Stimulated activated naive B cell treated with anti-CD40 and anti-IgM and Interleukin-4, amounts not matched to agents 10 μg/mL and 1 μg/mL and 100 μg/mL, for 72 hours (primary cell): Measurements from ENCODE around the gene PCCA.
"Not testable (repeated sequence)": the region's sequence is repeated elsewhere in the genome, so short reads cannot be mapped to it uniquely, and the experiment has no call there.

Experiments
- ATAC-seq, 2 donors: fragments of 150-1000 bp; cut with Tn5 transposase; replicated peaks; 2 replicates each; pipeline ENCODE4 v1.10.0; 2021; ENCODE audit warnings: moderate library complexity in 1 of 2
- DNase-seq: peaks from one replicate; pipeline ENCODE4 v3.0.0; 2021
- H3K27ac Mint-ChIP-seq: one replicate; pipeline ENCODE4 v1.8.0; 2022; ENCODE audit warnings: mild to moderate bottlenecking, mixed read lengths
- H3K27me3 Mint-ChIP-seq, 2 donors: one replicate each; pipeline ENCODE4 v1.8.0; 2022; ENCODE audit warnings: mixed read lengths in 2 of 2
- H3K36me3 Mint-ChIP-seq, 2 donors: one replicate each; pipeline ENCODE4 v1.8.0; 2022; ENCODE audit warnings: mixed read lengths in 2 of 2, mild to moderate bottlenecking in 1 of 2
- H3K4me1 Mint-ChIP-seq, 2 donors: one replicate each; pipeline ENCODE4 v1.8.0; 2022; ENCODE audit warnings: mixed read lengths in 2 of 2, mild to moderate bottlenecking in 1 of 2
- H3K4me3 Mint-ChIP-seq, 2 donors: one replicate each; pipeline ENCODE4 v1.8.0; 2022; ENCODE audit warnings: mild to moderate bottlenecking in 2 of 2, mixed read lengths in 2 of 2, moderate library complexity in 1 of 2
- H3K9me3 Mint-ChIP-seq, 2 donors: one replicate each; pipeline ENCODE4 v1.8.0; 2022; ENCODE audit warnings: mixed read lengths in 2 of 2, mild to moderate bottlenecking in 1 of 2

Gene PCCA

DNA sequence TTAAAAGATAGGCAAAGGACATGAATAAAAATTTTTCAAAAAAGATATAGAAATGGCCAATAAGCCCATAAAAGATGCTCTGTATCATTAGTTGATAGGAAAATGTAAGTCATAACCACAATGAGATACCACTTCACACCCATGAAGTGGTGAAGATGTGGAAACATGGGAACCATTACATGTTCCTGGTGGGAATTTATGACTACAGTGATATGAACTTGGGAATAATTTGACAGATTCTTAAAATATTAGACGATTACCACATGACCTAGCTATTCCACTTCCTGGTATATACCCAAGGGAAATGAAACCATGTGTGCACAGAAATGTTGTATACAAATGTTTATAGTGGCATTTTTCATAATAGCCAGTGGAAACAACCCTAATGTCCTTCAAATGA is 267.5 kb downstream of the PCCA start:
- no peaks in the 10 kb centered on the region for H3K4me1 Mint-ChIP-seq
- no peak for ATAC-seq

DNA sequence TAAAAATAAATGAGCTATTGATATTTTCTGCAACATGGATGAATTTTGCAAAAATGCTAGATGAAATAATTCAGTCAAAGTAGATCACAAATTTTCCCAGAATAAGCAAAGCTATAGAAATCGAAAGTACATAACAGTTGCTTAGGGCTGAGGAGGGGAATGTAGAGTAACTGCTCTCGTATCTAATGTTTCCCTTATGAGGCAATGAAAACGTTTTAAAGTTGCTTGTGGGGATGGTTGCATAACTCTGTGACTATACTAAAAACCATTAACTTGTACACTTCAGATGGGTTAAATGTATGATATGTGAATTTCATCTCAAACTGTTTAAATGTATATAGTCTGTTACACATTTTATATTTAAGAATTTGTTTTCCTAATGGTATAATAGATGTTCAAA is 268.0 kb downstream of the PCCA start:
- DNase-seq (no peak), ATAC-seq (no peak)
- H3K36me3 Mint-ChIP-seq = peaks cover 0 to 4% of the 10 kb centered on the region in 2 donors
- H3K4me3 Mint-ChIP-seq = no peak overlapping the region
- no peak overlapping the region for H3K27ac Mint-ChIP-seq
- no peaks in the 10 kb centered on the region for H3K4me1 Mint-ChIP-seq
- H3K27me3 Mint-ChIP-seq = no peaks in the 10 kb centered on the region
- H3K9me3 Mint-ChIP-seq = no peaks in the 10 kb centered on the region

More for the DNA sequence above, 267.5 kb downstream of the PCCA start:
- DNase-seq = no peak
- Mint-ChIP-seq H3K9me3 (no peaks in the 10 kb centered on the region), H3K27me3 (no peaks in the 10 kb centered on the region), H3K27ac (no peak overlapping the region), H3K4me3 (no peak overlapping the region), H3K36me3 (peaks cover 0 to 4% of the 10 kb centered on the region in 2 donors)

DNA sequence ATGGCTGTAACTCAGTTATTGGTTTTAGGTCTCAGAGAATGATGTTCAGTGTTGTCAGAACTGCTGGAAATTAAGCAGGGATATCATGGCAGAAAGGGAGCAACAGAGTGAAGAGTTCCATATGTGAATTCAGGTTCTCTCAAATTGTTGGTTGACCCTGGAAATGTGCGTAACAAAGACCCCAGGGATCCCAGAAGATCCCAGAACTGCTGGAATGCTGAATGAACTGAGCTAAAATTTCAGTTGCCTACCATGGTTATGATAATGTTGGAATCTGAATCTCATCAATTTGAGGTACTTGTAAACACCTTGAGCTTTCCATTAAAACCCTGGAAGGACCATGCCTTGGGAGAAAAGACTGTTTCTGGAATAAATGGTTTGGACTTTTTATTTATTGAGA is 268.9 kb downstream of the PCCA start:
- Mint-ChIP-seq H3K4me1 (no peaks in the 10 kb centered on the region), H3K9me3 (no peaks in the 10 kb centered on the region), H3K27me3 (no peaks in the 10 kb centered on the region), H3K36me3 (peaks cover 0 to 4% of the 10 kb centered on the region in 2 donors), H3K27ac (no peak overlapping the region), H3K4me3 (no peak overlapping the region)
- ATAC-seq (no peak), DNase-seq (no peak)

DNA sequence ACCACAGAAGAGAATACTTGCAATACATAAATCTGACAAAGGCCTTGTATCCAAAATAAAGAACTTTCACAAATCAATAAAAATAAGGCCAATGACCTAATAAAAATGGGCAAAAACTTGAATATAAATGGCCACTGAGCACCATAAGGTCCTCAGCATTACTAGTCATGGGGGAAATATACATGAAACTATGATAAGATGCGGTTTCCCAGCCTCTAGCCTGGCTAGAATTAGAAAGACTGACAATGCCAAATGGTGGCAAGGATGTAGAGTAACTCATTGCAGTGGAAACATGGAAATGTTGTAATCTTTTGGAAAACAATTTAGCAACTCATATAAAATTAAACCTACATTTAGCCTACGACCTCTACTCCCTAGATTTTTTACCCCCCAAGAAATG is 272.6 kb downstream of the PCCA start:
- H3K4me3 Mint-ChIP-seq = no peak overlapping the region
- no peaks in the 10 kb centered on the region for H3K4me1 Mint-ChIP-seq
- ATAC-seq (no peak), DNase-seq (no peak)
- no peak overlapping the region for H3K27ac Mint-ChIP-seq
- H3K9me3 Mint-ChIP-seq = no peaks in the 10 kb centered on the region
- no peaks in the 10 kb centered on the region for H3K27me3 Mint-ChIP-seq
- H3K36me3 Mint-ChIP-seq = peaks cover 0 to 3% of the 10 kb centered on the region in 2 donors

DNA sequence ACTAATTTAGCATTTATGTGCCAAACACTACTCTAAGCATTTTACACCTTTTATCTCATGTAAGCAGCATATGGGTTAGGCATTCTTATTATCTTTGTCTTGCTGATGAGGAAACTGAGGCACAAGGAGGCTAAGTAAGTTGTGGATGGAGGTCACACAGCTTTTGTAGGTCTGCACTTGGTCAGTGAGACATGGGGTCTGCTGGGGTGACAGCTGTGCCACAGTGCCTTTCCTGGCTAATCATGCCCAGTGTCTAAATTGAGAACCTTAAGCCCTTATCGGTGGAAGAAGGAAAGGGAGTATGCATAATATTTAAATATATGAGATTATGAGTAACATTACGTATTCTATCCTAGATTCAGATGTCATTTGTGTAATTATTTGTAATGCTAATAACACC is 273.5 kb downstream of the PCCA start:
- H3K27me3 Mint-ChIP-seq = no peaks in the 10 kb centered on the region
- H3K36me3 Mint-ChIP-seq = peaks cover 0 to 3% of the 10 kb centered on the region in 2 donors
- DNase-seq (no peak), ATAC-seq (no peak)
- H3K27ac Mint-ChIP-seq = no peak overlapping the region
- H3K4me3 Mint-ChIP-seq = no peak overlapping the region
- H3K9me3 Mint-ChIP-seq = no peaks in the 10 kb centered on the region
- no peaks in the 10 kb centered on the region for H3K4me1 Mint-ChIP-seq

DNA sequence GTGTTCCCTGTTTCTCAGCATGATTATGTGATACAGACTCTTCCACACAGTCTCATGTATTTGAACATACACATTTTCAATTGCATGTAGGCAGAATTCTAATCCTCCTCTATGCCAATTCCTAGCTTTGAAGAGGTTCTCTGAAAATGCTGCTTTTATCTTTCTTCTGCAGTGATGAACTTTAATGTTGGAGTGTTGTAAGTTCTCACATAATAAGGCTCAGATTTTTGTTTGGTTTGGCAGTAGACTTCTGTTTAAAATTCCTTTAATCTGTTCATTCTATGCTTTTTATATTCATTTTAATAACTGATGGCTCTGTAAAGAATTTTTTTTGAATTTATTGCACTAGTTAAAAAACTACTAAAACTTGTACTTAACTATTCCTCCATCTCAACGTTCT is 273.9 kb downstream of the PCCA start:
- Mint-ChIP-seq H3K36me3 (peaks cover 0 to 3% of the 10 kb centered on the region in 2 donors), H3K27me3 (no peaks in the 10 kb centered on the region), H3K9me3 (no peaks in the 10 kb centered on the region), H3K4me3 (no peak overlapping the region), H3K4me1 (no peaks in the 10 kb centered on the region), H3K27ac (no peak overlapping the region)
- ATAC-seq (no peak), DNase-seq (no peak)

DNA sequence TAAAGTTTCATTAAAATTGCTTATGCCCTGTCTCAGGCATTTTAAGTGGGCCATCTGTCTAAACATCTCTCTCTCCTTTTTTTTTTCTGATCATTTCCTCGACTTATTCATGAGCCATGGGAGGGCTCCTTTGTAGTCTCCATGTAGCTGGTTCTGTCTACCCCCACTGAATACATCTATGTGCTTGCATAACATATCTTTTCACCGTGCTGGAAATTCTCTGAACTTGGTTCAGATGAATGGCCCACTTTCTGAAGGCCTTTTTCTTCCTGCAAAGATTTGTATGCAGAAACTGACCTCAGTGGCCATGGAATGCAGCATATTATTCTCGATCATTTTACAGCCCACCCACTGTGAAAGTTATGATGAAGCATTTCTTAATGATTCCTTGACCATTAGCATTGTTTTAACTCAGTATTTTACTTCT is 274.4 kb downstream of the PCCA start:
- DNase-seq = no peak

DNA sequence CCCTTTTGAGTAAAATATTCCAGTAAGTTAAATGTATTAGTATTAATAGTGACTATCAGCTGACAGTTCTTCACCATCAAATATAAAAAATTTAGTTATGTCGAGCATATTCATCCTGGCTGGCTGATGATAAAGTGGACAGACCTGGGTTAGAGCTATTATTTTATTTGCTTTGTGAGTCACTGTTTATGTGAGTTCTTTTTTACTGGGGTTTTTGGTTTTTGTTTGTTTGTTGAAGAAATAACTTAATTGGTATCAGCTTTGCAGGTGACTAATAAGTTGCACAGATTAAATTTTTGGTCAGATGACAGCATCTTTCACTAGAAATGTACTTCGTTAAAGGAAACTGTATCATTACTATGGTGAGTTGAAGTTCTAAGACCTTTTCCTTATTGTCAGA is 275.0 kb downstream of the PCCA start:
- no peaks in the 10 kb centered on the region for H3K27me3 Mint-ChIP-seq

More for the DNA sequence above, 274.4 kb downstream of the PCCA start:
- no peak for ATAC-seq
- Mint-ChIP-seq H3K4me3 (no peak overlapping the region), H3K4me1 (no peaks in the 10 kb centered on the region), H3K27ac (no peak overlapping the region), H3K9me3 (no peaks in the 10 kb centered on the region), H3K27me3 (no peaks in the 10 kb centered on the region), H3K36me3 (peaks cover 0 to 3% of the 10 kb centered on the region in 2 donors)

DNA sequence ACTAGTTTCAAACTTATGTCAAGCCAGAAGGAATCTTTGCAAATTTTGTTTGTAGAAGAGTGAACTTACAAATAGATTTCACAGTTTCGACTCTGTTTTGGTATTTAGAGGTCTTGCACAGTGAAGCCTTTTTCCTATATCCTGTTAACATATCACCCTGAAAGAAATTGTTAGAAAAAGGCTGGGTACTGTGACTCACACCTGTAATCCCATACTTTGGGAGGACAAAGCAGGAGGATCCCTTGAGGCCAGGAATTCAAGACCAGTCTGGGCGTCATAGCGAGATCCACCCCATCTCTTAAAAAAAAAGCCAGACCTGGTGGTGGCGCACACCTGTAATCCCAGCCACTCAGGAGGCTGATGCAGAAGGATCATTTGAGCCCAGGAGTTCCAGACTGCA is 275.7 kb downstream of the PCCA start:
- Mint-ChIP-seq H3K4me1 (no peaks in the 10 kb centered on the region), H3K9me3 (no peaks in the 10 kb centered on the region), H3K27ac (no peak overlapping the region), H3K27me3 (no peaks in the 10 kb centered on the region), H3K4me3 (no peak overlapping the region), H3K36me3 (peaks cover 2 to 3% of the 10 kb centered on the region in 2 donors)
- DNase-seq (no peak), ATAC-seq (no peak)

More for the DNA sequence above, 275.0 kb downstream of the PCCA start:
- Mint-ChIP-seq H3K4me1 (no peaks in the 10 kb centered on the region), H3K36me3 (peaks cover 0 to 3% of the 10 kb centered on the region in 2 donors), H3K9me3 (no peaks in the 10 kb centered on the region), H3K27ac (no peak overlapping the region), H3K4me3 (no peak overlapping the region)
- DNase-seq = no peak
- no peak for ATAC-seq

DNA sequence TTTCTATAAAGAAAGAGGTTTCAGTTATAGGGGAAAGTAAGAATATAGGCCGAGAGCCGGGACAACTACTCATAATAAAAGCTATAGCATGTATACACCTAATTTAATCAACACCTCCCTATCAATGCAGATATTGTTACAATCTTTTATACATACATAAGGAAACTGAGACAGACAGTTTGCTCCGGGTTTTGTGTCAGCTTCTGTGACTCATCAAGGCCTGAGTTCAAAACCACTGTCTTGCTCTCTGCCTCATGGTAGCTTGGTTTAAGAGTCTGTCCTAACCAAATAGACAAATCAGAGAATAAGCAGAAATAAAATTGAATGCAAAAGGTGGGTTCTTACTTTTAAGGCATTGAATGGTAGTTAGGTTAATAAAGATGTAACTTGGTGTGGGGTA is 276.8 kb downstream of the PCCA start:
- H3K4me3 Mint-ChIP-seq = no peak overlapping the region
- H3K27ac Mint-ChIP-seq = no peak overlapping the region
- DNase-seq (no peak), ATAC-seq (no peak)
- no peaks in the 10 kb centered on the region for H3K27me3 Mint-ChIP-seq
- peaks cover 3% of the 10 kb centered on the region in 2 donors for H3K36me3 Mint-ChIP-seq
- no peaks in the 10 kb centered on the region for H3K9me3 Mint-ChIP-seq
- no peaks in the 10 kb centered on the region for H3K4me1 Mint-ChIP-seq

DNA sequence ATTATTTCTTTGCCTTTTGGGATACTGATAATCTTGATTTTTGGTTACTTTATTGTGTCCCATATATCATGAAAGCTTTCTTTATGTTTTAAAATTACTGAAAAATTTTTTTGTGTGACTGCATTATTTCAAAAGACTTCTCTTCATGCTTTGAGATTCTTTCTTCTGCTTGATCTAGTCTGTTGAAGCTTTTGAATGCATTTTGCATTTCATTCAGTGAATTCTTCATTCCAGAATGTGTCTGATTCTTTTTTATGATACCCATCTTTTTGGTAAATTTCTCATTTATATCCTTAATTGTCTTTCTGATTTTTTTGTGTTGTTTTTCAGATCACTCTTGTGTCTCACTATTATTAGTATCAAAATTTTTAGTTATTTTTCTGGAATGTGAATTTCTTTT is 289.6 kb downstream of the PCCA start:
- H3K27me3 Mint-ChIP-seq = no peaks in the 10 kb centered on the region
- no peak for ATAC-seq
- no peak for DNase-seq
- peaks cover 20 to 32% of the 10 kb centered on the region in 2 donors for H3K9me3 Mint-ChIP-seq
- no peak overlapping the region for H3K27ac Mint-ChIP-seq
- H3K36me3 Mint-ChIP-seq = peaks cover 34 to 52% of the 10 kb centered on the region in 2 donors
- no peak overlapping the region for H3K4me3 Mint-ChIP-seq
- H3K4me1 Mint-ChIP-seq = no peaks in the 10 kb centered on the region

DNA sequence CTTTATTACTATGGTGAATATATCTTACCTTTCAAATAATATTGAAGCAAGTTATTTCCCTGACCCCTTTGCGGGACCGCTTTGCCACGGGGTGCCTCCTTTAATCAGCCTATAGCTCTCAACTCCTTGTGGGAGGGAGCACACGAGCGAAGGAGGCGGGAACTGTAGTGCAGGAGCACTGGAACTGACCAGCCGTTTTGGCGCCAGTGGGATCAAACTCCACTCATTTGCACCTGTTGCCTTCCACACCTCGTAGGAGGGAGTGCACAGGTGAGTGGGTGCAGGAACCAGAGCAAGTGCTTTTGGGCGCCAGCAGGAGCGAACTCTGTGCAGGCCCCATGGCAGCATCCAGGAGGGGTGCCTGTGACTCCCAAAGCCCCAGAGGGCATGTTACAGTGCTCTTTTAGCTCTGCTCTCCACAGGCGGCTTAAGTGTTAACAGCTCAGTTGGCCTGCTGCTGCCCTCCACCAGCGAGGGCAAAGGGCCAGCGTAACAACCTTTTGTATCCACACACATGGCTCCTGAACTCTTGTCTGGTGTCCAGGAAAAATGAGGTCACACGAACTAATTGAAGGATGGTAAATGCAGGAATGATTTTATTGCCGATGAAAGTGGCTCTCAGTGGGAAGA is 292.8 kb downstream of the PCCA start:
- peaks cover 20 to 37% of the 10 kb centered on the region in 2 donors for H3K36me3 Mint-ChIP-seq
- H3K4me3 Mint-ChIP-seq = no peak overlapping the region
- ATAC-seq = no peak
- no peaks in the 10 kb centered on the region for H3K4me1 Mint-ChIP-seq
- no peak for DNase-seq
- no peaks in the 10 kb centered on the region for H3K27me3 Mint-ChIP-seq
- H3K27ac Mint-ChIP-seq = no peak overlapping the region
- peaks cover 13 to 25% of the 10 kb centered on the region in 2 donors for H3K9me3 Mint-ChIP-seq

DNA sequence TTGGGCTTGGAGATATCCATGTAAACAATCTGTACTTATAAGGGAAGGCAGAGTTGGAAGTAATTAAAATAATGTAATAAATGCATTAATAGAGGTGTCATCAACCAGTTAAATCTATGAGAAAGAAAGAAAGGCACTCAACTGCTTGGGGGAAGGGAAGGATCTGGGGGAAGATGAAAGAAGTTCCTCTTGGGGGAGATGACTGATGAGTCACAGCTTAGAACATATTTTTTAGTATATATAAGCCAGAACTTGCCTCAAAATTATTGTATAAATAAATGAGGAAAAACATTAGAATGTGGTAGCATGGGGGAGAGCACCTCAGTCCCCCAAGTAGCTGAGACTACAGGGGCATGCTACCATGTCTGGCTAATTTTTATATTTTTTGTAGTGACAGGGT is 293.9 kb downstream of the PCCA start:
- no peaks in the 10 kb centered on the region for H3K4me1 Mint-ChIP-seq
- no peak for DNase-seq
- no peaks in the 10 kb centered on the region for H3K27me3 Mint-ChIP-seq
- no peak overlapping the region for H3K4me3 Mint-ChIP-seq
- H3K27ac Mint-ChIP-seq = no peak overlapping the region
- ATAC-seq = no peak
- H3K9me3 Mint-ChIP-seq = peaks cover 12 to 21% of the 10 kb centered on the region in 2 donors
- H3K36me3 Mint-ChIP-seq = peaks cover 17 to 36% of the 10 kb centered on the region in 2 donors

DNA sequence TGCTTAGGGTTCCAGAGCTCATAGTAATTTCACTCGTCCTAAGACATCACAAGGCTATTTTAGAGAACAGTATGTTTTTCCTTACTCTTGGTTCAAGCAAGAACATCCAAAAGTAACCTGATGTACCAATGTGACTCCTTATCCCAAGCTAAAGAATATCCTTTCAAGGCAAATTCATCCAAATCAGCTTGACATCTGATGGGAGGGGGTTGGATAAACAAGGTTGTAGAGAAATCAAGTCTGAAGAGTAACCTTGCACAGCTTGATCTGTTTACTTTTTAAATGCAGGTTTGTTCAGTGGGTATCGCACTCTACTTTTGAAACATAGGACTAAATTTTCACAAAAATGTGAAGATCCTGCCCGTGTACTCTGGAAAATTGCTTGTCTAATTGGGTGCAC is 298.5 kb downstream of the PCCA start:
- Mint-ChIP-seq H3K36me3 (peaks cover 7 to 15% of the 10 kb centered on the region in 2 donors), H3K4me3 (no peak overlapping the region), H3K27ac (no peak overlapping the region), H3K4me1 (peaks cover 0 to 2% of the 10 kb centered on the region in 2 donors), H3K27me3 (no peaks in the 10 kb centered on the region), H3K9me3 (no peaks in the 10 kb centered on the region)
- no peak for DNase-seq
- ATAC-seq = no peak

DNA sequence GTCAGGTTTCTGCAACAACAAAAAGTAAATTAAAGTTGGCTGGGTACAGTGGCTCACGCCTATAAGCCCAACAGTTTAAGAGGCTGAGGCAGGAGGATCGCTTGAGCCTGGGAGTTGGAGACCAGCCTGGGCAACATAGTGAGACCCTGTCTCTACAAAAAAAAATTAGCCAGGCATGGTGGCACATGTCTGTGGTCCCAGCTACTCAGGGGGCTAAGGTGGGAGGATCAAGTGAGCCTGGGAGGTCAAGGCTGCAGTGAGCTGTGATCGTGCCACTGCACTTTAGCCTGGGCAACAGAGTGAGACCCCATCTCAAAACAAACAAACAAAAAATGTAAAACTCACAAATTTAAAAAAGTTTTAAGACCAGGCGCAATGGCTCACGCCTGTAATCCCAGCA is 299.3 kb downstream of the PCCA start:
- not testable (repeated sequence) for DNase-seq, H3K4me3 Mint-ChIP-seq, H3K27me3 Mint-ChIP-seq, ATAC-seq, H3K27ac Mint-ChIP-seq, H3K4me1 Mint-ChIP-seq, H3K9me3 Mint-ChIP-seq
- peaks cover 7 to 15% of the 10 kb centered on the region in 2 donors for H3K36me3 Mint-ChIP-seq
